K562 (cell line): ENCODE data around the gene TENT4B. TPM values are rescaled to one million over a fixed set of nuclear protein-coding genes. Genes with fewer than 3 reads are reported as not detected.

ENCODE experiments used
- ATAC-seq: fragments of 200-7000 bp; cut with Tn5 transposase; 3 replicates; pipeline ENCODE4 v1.9.1; 2020; ENCODE audit warnings: moderate library complexity
- BruUV-seq: library from RNA; stranded (reverse); fragments of 400-500 nt; replicated peaks from 2 replicates; lab custom pipeline; 2021; lab: Mats Ljungman, UMichigan
- CTCF ChIA-PET: fragments of 300-600 bp; formaldehyde crosslinking; extraction: SDS; loops from one replicate; lab custom pipeline; 2021; ENCODE audit warnings: low intra/inter-chr PET ratio; lab: Yijun Ruan, JAX
- POLR2A ChIA-PET: fragments of 300-600, 350-650 bp; sonication (Branson Sonifier 250); formaldehyde crosslinking; extraction: SDS; loops from one replicate; lab custom pipeline; 2021; ENCODE audit warnings: antibody characterized with exemption, inconsistent platforms; lab: Yijun Ruan, JAX
- DNase-seq, 4 experiments: peaks; one replicate each; pipeline versions ENCODE4 v3.0.0 to v3.0.0-alpha.2; 2011 to 2018; ENCODE audit warnings: low spot score in 3 of 4, mixed read lengths in 3 of 4; ENCODE audit errors: extremely low read depth in 1 of 4
- FAIRE-seq: peaks from 2 replicates; lab custom pipeline; 2011; peaks lifted over from hg19 to GRCh38; lab: Jason Lieb, UNC
- H2AFZ ChIP-seq: 2 replicates; pipeline ENCODE4 v1.6.0; 2011; ENCODE audit warnings: low read depth, low read length, control low read depth, inconsistent platforms
- H3K27ac ChIP-seq: fragments of 200-600 bp; 3 replicates; pipeline ENCODE4 v1.8.0; 2011; ENCODE audit warnings: low read depth, mild to moderate bottlenecking, control low read depth, inconsistent platforms, low read length, moderate library complexity, mixed read lengths; ENCODE audit errors: extremely low read depth
- H3K27me3 ChIP-seq, 2 experiments: fragments of 300-600 bp in 1 of 2; 2 replicates in 1 of 2; 3 replicates in 1 of 2; pipeline versions ENCODE4 v1.6.0 to v1.8.0; 2011; ENCODE audit warnings: inconsistent platforms in 2 of 2, low read length in 2 of 2, mild to moderate bottlenecking in 1 of 2, mixed read lengths in 1 of 2, moderate library complexity in 1 of 2; ENCODE audit not compliant: control insufficient read depth in 2 of 2, insufficient read depth in 2 of 2
- H3K36me3 ChIP-seq: fragments of 300-600 bp; 3 replicates; pipeline ENCODE4 v1.8.0; 2011; ENCODE audit warnings: mild to moderate bottlenecking, low read length, inconsistent platforms; ENCODE audit not compliant: control insufficient read depth, insufficient read depth
- H3K4me1 ChIP-seq, 2 experiments: fragments of 200-600 bp in 1 of 2; replicated peaks in 1 of 2; 2 replicates in 1 of 2; 3 replicates in 1 of 2; pipeline versions ENCODE4 v1.5.1 to v1.8.0; 2011; ENCODE audit warnings: inconsistent platforms in 2 of 2, low read length in 2 of 2, mild to moderate bottlenecking in 1 of 2, mixed read lengths in 1 of 2, moderate library complexity in 1 of 2; ENCODE audit not compliant: control insufficient read depth in 2 of 2, insufficient read depth in 2 of 2
- H3K4me2 ChIP-seq: 2 replicates; pipeline ENCODE4 v1.6.1; 2011; ENCODE audit warnings: low read length, control low read depth, inconsistent platforms, mixed read lengths; ENCODE audit not compliant: insufficient read depth
- H3K4me3 ChIP-seq: fragments of 200-600 bp; sonication (generic), shearing (Covaris generic); 2 replicates; pipeline ENCODE4 v1.5.1; 2016; ENCODE audit warnings: control low read depth, inconsistent platforms
- H3K79me2 ChIP-seq: fragments of 200-600 bp; 3 replicates; pipeline ENCODE4 v1.8.0; 2011; ENCODE audit warnings: low read length, inconsistent platforms; ENCODE audit not compliant: control insufficient read depth, insufficient read depth
- H3K9ac ChIP-seq, 2 experiments: 2 replicates each; pipeline versions ENCODE4 v1.6.0 to v1.6.1; 2011; ENCODE audit warnings: low read depth in 2 of 2, low read length in 2 of 2, control low read depth in 1 of 2, inconsistent platforms in 1 of 2, mild to moderate bottlenecking in 1 of 2, mixed read lengths in 1 of 2; ENCODE audit not compliant: insufficient read depth in 1 of 2
- H3K9me1 ChIP-seq: one replicate; pipeline ENCODE4 v1.6.0; 2011; ENCODE audit warnings: inconsistent platforms, mild to moderate bottlenecking, low read length, moderate library complexity; ENCODE audit not compliant: control insufficient read depth, insufficient read depth
- H3K9me3 ChIP-seq: replicated peaks from 2 replicates; pipeline ENCODE4 v1.5.1; 2011; ENCODE audit warnings: low read depth, low read length, inconsistent platforms; ENCODE audit not compliant: control insufficient read depth, insufficient read depth
- H4K20me1 ChIP-seq: replicated peaks from 2 replicates; pipeline ENCODE4 v1.6.1; 2011; ENCODE audit warnings: low read length, inconsistent platforms, mixed read lengths; ENCODE audit not compliant: control insufficient read depth, insufficient read depth
- CC2D1A ChIP-seq: fragments of 450-650 bp; IDR thresholded peaks from 2 replicates; pipeline ENCODE4 v1.6.1; 2017; ENCODE audit warnings: mild to moderate bottlenecking
- EHMT2 ChIP-seq: fragments of 450-650 bp; IDR thresholded peaks from 2 replicates; pipeline ENCODE4 v1.6.1; 2018; ENCODE audit warnings: antibody characterized with exemption
- ELF2 ChIP-seq: fragments of 250-450 bp; sonication (Bioruptor Pico); IDR thresholded peaks from 2 replicates; pipeline ENCODE4 v1.5.0; 2021; ENCODE audit warnings: mild to moderate bottlenecking
- HCFC1 ChIP-seq: IDR thresholded peaks from 2 replicates; pipeline ENCODE4 v1.6.1; 2012; ENCODE audit warnings: low read depth, low read length, improper control_type of control experiment
- KAT7 ChIP-seq: sonication (generic); formaldehyde crosslinking; IDR thresholded peaks from 2 replicates; pipeline ENCODE4 v1.8.0; 2022; ENCODE audit warnings: missing genetic modification reagents, mild to moderate bottlenecking, borderline replicate concordance
- KDM5B ChIP-seq: fragments of 200-600 bp; sonication (generic); IDR thresholded peaks from 2 replicates; pipeline ENCODE4 v1.6.1; 2012; ENCODE audit warnings: low read depth, mild to moderate bottlenecking, moderate library complexity, low read length, control low read depth, inconsistent platforms; ENCODE audit not compliant: insufficient replicate concordance
- KLF13 ChIP-seq: fragments of 450-650 bp; IDR thresholded peaks from 2 replicates; pipeline ENCODE4 v1.6.1; 2016; ENCODE audit warnings: missing genetic modification characterization, low read depth, mild to moderate bottlenecking, missing compliant biosample characterization, moderate library complexity, borderline replicate concordance
- MIER1 ChIP-seq: fragments of 450-650 bp; IDR thresholded peaks from 2 replicates; pipeline ENCODE4 v1.6.1; 2016; ENCODE audit warnings: antibody characterized with exemption, mild to moderate bottlenecking, low read depth
- PRDM10 ChIP-seq: fragments of 450-650 bp; IDR thresholded peaks from 2 replicates; pipeline ENCODE4 v1.6.1; 2018; ENCODE audit not compliant: partially characterized antibody
- RCOR1 ChIP-seq, 2 experiments: IDR thresholded peaks; 2 replicates each; pipeline ENCODE4 v1.6.1; 2012; ENCODE audit warnings: low read depth in 2 of 2, low read length in 2 of 2, borderline replicate concordance in 1 of 2, improper control_type of control experiment in 1 of 2
- SIN3B ChIP-seq: fragments of 450-650 bp; IDR thresholded peaks from 2 replicates; pipeline ENCODE4 v1.6.1; 2017; ENCODE audit warnings: low read depth, mild to moderate bottlenecking, moderate library complexity
- SPI1 ChIP-seq: IDR thresholded peaks from 2 replicates; pipeline ENCODE4 v1.6.1; 2011; ENCODE audit warnings: low read depth, low read length, control low read depth, borderline replicate concordance
- TARDBP ChIP-seq: fragments of 450-650 bp; IDR thresholded peaks from 2 replicates; pipeline ENCODE4 v1.6.1; 2016
- TCF3 ChIP-seq: sonication (generic); formaldehyde crosslinking; IDR thresholded peaks from 2 replicates; pipeline ENCODE4 v1.4.0; 2020; ENCODE audit warnings: mild to moderate bottlenecking, missing genetic modification reagents
- ZKSCAN3 ChIP-seq: fragments of 250-450 bp; sonication (Bioruptor Pico); IDR thresholded peaks from 2 replicates; pipeline ENCODE4 v1.4.0; 2020
- ZNF24 ChIP-seq: fragments of 450-650 bp; IDR thresholded peaks from 2 replicates; pipeline ENCODE4 v1.6.1; 2016
- ZNF354B ChIP-seq: fragments of 250-450 bp; sonication (Bioruptor Pico); IDR thresholded peaks from 2 replicates; pipeline ENCODE4 v1.4.0; 2020
- ZNF717 ChIP-seq: fragments of 250-450 bp; sonication (Bioruptor Pico); IDR thresholded peaks from 2 replicates; pipeline ENCODE4 v1.5.0; 2021
- WGBS: fragments of 100-300 bp; shearing (Covaris generic); methylation state at CpG from one replicate; pipeline ENCODE4 v1.1.6; 2016; ENCODE audit warnings: low coverage, mixed read lengths; ENCODE audit not compliant: insufficient coverage; ENCODE audit errors: missing lambda C conversion rate; 5-methylcytosine and 5-hydroxymethylcytosine counted together
- in situ Hi-C: fragments of 300-500 bp; cut with MboI; formaldehyde crosslinking; loops from 4 replicates; pipeline ENCODE4 v1.15.0; 2018; ENCODE audit warnings: inconsistent platforms, mixed read lengths
- intact Hi-C: fragments of 100-400 bp; cut with micrococcal nuclease; formaldehyde crosslinking; loops from 2 replicates; pipeline ENCODE4 v1.14.2; 2022
- polyA plus RNA-seq, 8 experiments: library from polyadenylated mRNA; depleted of rRNA in 4 of 8; stranded (reverse) in 5 of 8; unstranded in 3 of 8; fragments of >200 nt; fragmentation: Nextera tagmentation in 2 of 8; fragmentation: Illumina TruSeq in 1 of 8; extraction: Ambion mirVana in 2 of 8; extraction: Trizol in 1 of 8; gene quantifications; 2 replicates each; pipeline versions ENCODE4 v1.2.1 to v1.2.3, GENCODE V29; 2011 to 2014; ENCODE audit warnings: inconsistent platforms in 1 of 8, missing spikeins in 1 of 8
- total RNA-seq, 7 experiments: library from RNA; depleted of rRNA in 6 of 7; stranded (reverse); fragments of >200 nt in 6 of 7; fragmentation: Illumina TruSeq in 2 of 7; extraction: Trizol in 2 of 7; gene quantifications; 2 replicates each; pipeline versions ENCODE4 v1.2.1 to v1.2.3, GENCODE V29; 2011 to 2021; ENCODE audit warnings: low replicate concordance in 1 of 7
- TF ChIP-seq, protein P1 (sequence below): fragments of 450-650 bp; IDR thresholded peaks from 2 replicates; pipeline ENCODE4 v1.6.1; 2016; ENCODE audit warnings: missing biosample characterization, missing genetic modification characterization
- TF ChIP-seq, protein P2 (sequence below): sonication (generic); formaldehyde crosslinking; IDR thresholded peaks from 2 replicates; pipeline ENCODE4 v1.9.0; 2022; ENCODE audit warnings: mild to moderate bottlenecking, missing genetic modification reagents

TENT4B gene
- total and polyA plus RNA-seq, 9 of the 15 experiments (the other 6 are each of a cell fraction or from before 2014, with no cell fraction given), result 5.2 to 8.4 (median 7.0) TPM

- CTCF ChIA-PET, result interaction anchor here (0.6 kb wide), 1 partner anchor 265 kb away, joined by 3 read pairs; no protein-coding TSS in a partner anchor
- no peaks in the 10 kb centered on the region for H3K36me3 ChIP-seq
- intact Hi-C loops (no loop called here), in situ Hi-C loops (no loop called here)
- FAIRE-seq (peak; percentile 63), DNase-seq (peak; percentile 25 to 46 (median 34)), ATAC-seq (no peak)
- WGBS, result 24% methylated on average over 5 of the region's 10 CpGs
- no peaks in the 10 kb centered on the region for H3K9me3 ChIP-seq
- H3K9ac ChIP-seq, result peak overlapping the region; percentile 61 to 94
- peak overlapping the region; percentile 83 for H3K4me2 ChIP-seq
- TSS peak; percentile 58 for BruUV-seq
- H3K4me3 ChIP-seq, result peak overlapping the region; percentile 76
- H2AFZ ChIP-seq, result no peak overlapping the region
- H3K79me2 ChIP-seq, result peaks cover 47% of the 10 kb centered on the region
- POLR2A ChIA-PET, result interaction anchor here (1.4 to 2.0 kb wide), 3 partner anchors 12 to 20 kb away, joined by 3 to 8 read pairs (median 3); no protein-coding TSS in a partner anchor
- H3K4me1 ChIP-seq, result peaks cover 17 to 24% of the 10 kb centered on the region in 2 experiments; a peak in 4 of 5 replicates
- peak overlapping the region; percentile 57; the same call in 2 of the 3 replicates for H3K27ac ChIP-seq
- H3K27me3 ChIP-seq, result no peaks in the 10 kb centered on the region
- H3K9me1 ChIP-seq, result no peaks in the 10 kb centered on the region
- peaks cover 18% of the 10 kb centered on the region for H4K20me1 ChIP-seq
- TF ChIP-seq MIER1, result 0 out of 2 replicates have a peak, but pooled peaks have one; percentile 30
- no peak for TF ChIP-seq ELF2 (CRISPR knock-in tag)
- no peak for TF ChIP-seq TCF3 (CRISPR knock-in tag)
- TF ChIP-seq KDM5B, result no peak
- 0 out of 2 replicates have a peak, but pooled peaks have one; percentile 22 for TF ChIP-seq CC2D1A
- no peak for TF ChIP-seq SIN3B
- no peak for TF ChIP-seq KAT7 (CRISPR knock-in tag)
- no peak for TF ChIP-seq ZKSCAN3 (CRISPR knock-in tag)
- 0 out of 2 replicates have a peak, but pooled peaks have one; percentile 4 for TF ChIP-seq ZNF24
- TF ChIP-seq SPI1, result no peak
- no peak for TF ChIP-seq HCFC1
- TF ChIP-seq EHMT2, result 0 out of 2 replicates have a peak, but pooled peaks have one; percentile 18
- TF ChIP-seq, protein P1, sequence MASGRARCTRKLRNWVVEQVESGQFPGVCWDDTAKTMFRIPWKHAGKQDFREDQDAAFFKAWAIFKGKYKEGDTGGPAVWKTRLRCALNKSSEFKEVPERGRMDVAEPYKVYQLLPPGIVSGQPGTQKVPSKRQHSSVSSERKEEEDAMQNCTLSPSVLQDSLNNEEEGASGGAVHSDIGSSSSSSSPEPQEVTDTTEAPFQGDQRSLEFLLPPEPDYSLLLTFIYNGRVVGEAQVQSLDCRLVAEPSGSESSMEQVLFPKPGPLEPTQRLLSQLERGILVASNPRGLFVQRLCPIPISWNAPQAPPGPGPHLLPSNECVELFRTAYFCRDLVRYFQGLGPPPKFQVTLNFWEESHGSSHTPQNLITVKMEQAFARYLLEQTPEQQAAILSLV, result no peak
- no peak for TF ChIP-seq KLF13 (tag)
- TF ChIP-seq RCOR1 (IDR thresholded peaks at IDR 0.05; ENCODE audit: borderline replicate concordance in 1 of 2, low read depth in 2 of 2, low read length in 2 of 2), result no peak
- no peak for TF ChIP-seq ZNF354B (CRISPR knock-in tag)
- TF ChIP-seq TARDBP, result no peak
- peak; percentile 9 for TF ChIP-seq PRDM10
- TF ChIP-seq, protein P2, sequence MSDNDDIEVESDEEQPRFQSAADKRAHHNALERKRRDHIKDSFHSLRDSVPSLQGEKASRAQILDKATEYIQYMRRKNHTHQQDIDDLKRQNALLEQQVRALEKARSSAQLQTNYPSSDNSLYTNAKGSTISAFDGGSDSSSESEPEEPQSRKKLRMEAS (CRISPR knock-in tag), result no peak
- no peak for TF ChIP-seq ZNF717
Measured at GRCh38 chr16:50154420-50154950, 1.4 kb downstream of the TENT4B start.
